Measurements from ENCODE around the gene SRPRB.
"Not testable (repeated sequence)": the region's sequence is repeated elsewhere in the genome, so short reads cannot be mapped to it uniquely, and the experiment has no call there.

The SRPRB gene

DNA sequence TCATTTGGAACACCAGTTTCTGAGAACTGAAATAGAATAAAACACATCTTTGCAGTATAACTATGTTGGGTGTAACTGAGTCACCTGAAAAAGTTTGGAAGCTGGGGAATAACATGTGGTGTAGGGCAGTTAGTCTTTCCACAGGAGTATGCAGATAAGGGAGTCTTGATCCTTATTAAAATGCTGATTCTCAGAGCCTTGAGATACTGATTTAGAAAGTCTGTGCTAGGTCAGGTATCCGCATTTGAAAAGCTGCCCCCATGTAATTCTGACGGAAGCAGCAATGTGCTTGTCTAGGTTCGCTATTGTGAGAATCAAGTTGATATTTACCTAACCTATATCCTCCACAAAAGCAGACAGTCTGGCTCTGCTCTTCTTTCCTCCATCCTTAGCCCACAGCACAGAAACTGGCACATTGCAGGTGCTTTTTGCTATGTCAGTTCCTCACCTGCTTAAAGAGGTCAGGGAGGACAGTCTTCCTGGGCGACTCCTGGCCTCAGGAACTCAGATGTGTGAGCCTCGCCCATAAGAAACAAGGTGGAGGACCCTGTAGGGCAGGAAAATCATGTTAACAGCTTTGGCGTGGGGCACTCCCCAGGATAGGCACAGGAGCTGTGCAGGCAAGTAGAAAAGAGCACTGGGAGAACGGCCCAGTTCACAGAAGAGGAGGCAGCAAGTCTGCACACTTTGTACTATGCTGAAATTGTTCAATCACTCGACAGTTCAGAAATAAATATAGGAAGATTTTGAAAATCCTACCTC, 27.6 kb upstream of the SRPRB start:
- no peak for DNase-seq (ENCODE audit: low read depth in 2 of 2)

DNA sequence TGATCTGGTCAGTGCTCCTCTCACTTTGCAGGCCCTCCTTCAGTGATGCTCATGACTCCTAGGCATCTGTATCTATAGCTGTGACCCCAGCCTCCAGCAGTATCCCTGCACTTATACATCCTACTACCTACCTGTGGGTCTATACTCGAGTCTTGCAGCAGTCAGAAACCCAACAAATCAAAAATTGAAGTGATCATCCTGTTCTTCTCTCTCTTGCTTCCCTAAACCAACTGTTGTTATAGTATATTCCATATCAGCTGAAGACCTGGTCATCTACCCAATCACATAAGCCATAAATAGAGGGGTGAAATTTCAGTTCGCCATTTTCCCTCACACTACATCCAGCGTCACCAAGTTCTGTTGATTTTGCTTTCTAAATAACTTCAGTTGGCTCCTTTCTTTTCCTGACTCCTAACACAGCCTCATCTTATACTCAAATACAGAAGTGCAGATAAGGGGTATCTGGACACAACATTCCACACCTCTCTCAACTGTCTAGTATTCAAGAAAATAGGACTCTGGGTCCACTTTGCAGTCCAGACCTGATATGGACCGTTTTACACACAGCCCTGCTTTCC, 25.9 kb upstream of the SRPRB start:
- DNase-seq (ENCODE audit: low read depth in 2 of 2), result no peak

DNA sequence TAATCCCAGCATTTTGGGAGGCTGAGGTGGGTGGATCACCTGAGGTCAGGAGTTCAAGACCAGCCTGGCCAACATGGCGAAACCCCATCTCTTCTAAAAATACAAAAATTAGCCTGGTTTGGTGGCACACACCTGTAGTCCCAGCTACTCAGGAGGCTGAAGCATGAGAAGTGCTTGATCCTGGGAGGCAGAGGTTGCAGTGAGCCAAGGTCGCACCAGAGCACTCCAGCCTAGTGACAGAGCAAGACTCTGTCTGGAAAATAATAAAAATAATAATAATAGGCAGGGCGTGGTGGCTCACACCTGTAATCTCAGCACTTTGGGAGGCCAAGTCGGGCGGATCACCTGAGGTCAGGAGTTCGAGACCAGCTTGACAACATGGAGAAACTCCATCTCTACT, 24.9 kb upstream of the SRPRB start:
- not testable (repeated sequence) for DNase-seq (ENCODE audit: low read depth in 2 of 2)

DNA sequence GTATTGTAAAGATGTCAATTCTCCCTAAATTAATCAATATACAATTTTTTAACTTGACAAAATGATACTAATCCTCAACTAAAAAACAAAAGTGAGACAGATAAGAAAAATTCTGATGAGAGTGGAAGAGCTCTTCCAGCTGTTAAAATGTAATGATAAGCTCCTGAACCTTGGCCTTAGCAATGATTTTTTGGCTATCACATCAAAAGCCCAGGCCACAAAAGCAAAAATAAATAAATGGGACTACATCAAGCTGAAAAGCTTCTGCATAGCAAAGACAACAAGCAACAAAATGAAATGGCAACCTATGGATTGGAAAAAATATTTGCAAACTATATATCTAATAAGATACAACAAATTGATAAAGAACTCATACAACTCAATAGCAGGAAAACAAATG, 24.0 kb upstream of the SRPRB start:
- no peak for DNase-seq (ENCODE audit: low read depth in 2 of 2)

DNA sequence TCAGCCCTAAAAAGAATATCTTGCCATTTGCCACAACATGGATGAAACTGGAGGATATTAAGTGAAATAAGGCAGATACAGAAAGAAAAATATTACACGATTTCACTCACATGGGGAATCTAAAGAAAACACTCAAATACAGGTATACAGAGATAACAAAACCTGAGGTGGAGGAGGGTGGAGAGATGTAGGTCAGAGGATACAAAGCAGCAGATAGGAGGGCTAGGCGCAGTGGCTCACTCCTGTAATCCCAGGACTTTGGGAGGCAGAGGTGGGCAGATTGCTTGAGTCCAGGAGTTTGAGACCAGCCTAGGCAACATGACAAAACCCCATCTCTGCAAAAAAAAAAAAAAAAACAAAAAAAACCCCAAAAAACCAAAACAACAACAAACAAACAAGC, 23.2 kb upstream of the SRPRB start:
- DNase-seq (ENCODE audit: low read depth in 2 of 2), result no peak

DNA sequence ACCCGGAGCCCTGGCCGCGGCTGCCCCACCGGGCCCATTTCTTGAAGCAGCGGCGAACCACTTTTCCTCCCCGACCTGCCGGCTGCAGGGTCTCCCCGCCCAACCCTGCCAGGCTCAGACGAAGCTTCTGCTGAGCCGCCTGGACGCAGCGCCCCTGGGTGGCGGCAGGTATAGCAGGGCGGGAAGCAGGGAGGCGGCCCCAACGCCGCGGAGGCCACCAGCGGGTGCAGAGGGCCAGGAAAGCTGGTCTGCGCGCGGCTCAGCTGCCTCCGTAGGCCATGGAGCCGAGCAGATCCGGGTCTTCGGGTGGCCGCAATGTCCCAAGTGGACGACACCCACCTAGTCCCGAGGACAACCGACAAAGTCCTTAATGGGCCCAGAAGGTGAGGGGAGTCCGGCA, 21.9 kb upstream of the SRPRB start:
- DNase-seq (ENCODE audit: low read depth in 2 of 2), result no peak

DNA sequence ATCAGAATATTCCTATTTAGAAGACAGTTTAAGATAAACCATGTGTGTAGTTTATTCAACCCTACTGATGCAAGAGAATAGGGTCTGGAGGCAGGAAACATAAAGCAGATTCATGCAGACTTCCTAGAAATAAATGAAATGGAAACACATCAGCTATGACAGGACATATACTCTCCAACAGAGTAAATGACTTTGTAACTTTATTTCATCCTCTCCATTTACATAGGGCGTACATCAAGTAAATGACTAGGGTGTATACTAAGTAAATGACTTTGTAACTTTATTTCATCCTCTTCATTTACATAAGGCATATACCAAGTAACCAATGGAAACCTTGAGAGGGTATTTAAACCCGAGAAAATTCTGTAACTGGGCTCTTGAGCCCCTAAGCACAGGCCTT, 17.6 kb upstream of the SRPRB start:
- DNase-seq (ENCODE audit: low read depth in 2 of 2), result no peak

DNA sequence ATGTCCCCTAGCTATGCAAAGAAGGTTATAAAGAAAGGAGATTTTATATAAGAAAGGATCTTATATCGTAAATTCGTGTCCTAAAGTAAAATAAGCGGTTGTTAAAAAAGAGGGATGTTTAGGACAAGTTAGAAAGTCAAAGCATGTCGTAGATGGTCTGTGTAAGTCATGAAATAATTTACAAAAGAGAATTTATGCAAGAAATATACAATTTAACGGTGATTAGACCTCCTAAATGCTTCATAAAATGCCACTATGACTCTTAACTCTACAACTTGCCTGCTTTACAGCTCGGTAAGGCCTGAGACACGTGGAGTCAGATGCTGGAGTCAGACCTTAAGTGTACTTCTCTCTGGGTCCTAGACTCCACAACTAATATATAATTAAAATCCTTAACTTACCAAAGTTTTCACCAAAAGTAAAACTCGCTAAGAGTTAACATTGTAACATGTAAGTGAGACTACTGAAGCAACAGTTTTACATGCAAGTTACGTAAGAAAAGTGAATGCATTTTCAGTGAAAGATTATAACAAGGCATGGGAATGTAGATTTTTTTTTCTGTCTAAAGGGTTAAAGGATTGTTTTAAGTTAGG, 13.3 kb upstream of the SRPRB start:
- no peak for DNase-seq (ENCODE audit: low read depth in 2 of 2)

DNA sequence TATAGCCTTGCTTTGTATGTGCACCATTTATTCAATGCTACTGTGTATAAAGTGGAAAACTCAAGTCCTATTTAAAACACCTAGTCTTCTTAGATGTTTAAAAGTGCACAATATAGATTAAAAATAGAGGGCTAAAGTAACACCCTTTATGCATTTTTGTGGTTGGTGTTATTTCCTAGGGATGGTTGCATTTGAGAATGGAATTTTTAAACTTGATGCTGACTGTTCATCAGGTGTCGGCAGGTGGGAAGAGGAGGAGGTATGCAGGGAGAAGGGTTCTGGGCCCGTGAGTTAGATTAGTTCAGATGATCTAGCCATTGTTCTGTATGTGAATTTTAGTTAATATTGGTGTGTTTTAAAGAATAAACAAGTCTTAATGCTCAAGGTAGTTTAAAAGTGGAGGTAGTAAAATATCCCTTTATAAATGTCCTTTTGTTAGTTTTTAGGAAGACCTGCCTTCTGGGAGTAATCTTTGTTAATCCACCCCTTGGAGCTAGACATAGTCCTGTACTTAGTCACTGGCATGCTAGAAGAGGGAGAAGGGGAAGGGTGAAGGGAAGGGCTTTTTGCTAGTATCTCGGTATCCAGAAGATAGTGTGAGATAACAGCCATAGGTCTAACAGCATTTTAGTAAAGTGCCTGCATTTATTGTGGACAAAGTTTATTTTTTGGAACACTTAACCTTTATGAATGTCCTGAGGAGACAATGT, 8.1 kb upstream of the SRPRB start:
- no peak for DNase-seq (ENCODE audit: low read depth in 2 of 2)

DNA sequence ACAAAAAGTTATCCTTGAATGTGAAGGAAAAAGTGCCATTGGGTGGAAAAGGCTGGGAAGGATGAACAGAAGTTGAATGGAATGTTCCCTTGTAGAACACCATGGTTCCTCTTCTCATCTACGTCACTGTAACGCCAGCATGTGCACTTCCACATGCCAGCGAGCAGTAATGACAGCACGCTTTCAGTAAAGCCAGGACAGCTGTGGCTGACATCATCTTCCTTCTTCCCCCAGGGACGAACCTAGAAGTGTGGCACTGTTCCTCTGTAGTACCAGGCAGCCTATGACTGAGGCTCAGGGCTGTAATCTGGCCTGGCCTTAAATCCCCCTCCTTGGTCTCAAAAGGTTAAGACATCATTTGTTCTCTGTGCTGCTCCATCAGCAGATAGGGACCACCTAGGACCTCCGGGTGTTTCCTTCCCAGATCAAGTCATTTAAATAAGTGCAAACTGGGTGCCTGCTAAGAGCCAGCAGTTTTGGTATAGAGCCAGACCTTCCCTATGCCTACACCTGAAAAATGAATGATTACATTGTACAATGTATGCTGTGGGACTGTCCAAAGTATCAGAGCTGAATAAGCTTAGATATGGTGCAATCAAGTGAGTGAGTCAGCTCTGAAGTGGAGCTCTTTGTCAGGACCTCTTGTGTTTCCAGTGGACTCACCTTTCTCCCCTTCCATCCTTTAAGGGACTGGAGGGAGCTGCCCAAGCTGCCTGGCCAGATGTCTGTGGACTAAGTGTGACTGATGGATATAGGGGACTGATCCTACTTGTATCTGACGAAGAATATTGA, 5.6 kb upstream of the SRPRB start:
- DNase-seq (ENCODE audit: low read depth in 2 of 2), result no peak

DNA sequence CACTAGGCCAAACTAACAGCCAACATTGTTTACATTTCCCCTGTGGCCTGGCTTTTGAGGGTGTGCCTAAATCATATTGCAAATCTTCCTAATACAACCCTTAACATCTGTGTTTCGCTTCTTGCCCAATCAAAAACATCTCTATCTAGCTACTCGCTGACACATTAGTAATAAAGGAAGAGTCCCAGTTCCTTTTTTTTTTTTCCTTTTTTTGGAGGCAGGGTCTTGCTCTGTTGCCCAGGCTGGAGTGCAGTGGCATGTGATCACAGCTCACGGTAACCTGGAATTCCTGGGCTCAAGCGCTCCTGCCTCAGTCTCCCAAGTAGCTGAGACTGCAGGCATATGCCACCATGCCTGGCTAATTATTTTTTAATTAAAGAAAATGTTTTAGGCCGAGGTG, 2.1 kb upstream of the SRPRB start:
- no peak for DNase-seq (ENCODE audit: low read depth in 2 of 2)

DNA sequence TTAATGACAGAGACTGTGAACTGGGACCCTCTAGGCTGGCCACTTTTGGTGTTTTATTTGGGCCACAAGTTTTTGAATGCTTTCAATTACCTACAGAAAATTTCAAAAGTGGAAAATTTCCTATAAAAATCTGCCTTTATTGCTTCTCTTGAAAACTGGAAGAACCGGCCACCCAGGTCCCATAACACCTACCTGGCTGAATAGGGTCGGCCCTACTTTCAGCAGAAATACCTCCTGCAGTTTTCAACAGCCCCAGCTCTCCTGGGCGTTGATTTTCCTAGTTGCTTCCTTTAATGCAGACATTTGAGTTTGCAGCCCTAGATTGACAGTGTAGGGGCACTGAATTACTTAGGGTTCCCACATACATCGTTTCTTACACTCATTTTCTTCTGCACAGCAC, 719 bp upstream of the SRPRB start:
- no peak for DNase-seq (ENCODE audit: low read depth in 2 of 2)

DNA sequence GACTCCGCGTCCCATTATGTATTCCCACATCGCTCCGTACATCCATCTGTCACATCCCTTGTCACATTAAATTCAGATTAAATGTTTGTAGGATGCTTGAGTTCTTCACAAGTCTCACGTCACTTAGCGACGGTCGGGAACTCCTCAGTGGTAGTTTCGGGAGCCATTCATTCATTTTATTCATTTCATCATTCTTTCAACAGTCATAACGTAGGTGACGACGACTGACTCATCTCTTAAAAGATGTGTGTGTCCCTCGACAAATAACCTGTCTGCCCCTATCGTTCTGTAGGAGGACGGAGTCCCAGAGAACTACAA, 272 bp upstream of the SRPRB start:
- no peak for DNase-seq (ENCODE audit: low read depth in 2 of 2)

DNA sequence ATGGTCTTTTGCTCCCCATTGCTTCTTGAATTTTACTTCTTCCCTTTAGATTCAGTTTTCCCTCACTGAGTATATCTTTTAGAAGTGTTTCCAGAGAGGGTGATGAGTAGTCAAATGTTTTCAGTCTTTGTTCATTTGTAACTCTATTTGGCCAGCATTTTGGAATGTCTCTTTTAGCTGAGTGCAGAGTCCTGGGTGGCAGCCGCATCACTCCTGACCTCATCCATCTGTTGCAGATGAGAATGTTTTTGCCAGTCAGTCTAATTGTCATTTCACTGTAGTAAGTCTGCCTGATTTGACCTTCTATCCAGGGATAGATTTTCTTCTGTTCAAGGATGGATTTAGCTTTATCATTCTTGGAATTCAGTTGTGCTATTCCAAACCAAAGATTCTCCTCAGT, 7.3 kb downstream of the SRPRB start:
- no peak for DNase-seq (ENCODE audit: low read depth in 2 of 2)

DNA sequence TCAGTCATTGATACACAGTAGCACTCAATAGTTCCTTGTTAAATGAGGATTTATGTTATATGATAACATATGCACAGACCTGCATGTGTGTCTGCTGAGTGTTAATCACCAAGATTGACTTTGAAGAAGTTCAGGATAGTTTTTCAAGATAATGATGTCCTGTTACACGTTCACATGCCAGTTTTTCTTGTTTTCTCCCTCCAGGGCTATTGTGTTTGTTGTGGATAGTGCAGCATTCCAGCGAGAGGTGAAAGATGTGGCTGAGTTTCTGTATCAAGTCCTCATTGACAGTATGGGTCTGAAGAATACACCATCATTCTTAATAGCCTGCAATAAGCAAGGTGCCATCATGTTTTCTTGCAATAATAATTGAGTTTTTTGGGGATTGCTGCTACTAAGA, 9.8 kb downstream of the SRPRB start:
- DNase-seq (ENCODE audit: low read depth in 2 of 2), result no peak

DNA sequence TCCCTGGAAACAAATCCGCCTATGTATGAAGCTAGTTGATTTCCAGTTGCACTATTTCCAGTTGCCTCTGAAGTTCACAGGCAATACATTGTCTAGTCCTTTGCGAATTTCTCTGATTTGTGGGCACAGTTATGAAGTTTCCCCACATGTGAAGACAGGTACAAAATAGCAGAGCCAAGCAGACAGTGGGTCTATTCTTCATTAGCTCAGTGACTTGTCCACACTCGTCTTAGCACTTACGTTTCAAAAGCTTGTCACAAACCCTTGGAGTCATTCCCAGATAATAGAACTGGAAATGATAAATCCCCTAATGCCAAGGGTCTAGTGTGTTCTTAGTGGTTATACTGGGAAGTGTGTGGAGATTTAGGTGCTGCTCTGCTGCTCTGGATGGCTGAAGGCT, 14.5 kb downstream of the SRPRB start:
- no peak for DNase-seq (ENCODE audit: low read depth in 2 of 2)

DNA sequence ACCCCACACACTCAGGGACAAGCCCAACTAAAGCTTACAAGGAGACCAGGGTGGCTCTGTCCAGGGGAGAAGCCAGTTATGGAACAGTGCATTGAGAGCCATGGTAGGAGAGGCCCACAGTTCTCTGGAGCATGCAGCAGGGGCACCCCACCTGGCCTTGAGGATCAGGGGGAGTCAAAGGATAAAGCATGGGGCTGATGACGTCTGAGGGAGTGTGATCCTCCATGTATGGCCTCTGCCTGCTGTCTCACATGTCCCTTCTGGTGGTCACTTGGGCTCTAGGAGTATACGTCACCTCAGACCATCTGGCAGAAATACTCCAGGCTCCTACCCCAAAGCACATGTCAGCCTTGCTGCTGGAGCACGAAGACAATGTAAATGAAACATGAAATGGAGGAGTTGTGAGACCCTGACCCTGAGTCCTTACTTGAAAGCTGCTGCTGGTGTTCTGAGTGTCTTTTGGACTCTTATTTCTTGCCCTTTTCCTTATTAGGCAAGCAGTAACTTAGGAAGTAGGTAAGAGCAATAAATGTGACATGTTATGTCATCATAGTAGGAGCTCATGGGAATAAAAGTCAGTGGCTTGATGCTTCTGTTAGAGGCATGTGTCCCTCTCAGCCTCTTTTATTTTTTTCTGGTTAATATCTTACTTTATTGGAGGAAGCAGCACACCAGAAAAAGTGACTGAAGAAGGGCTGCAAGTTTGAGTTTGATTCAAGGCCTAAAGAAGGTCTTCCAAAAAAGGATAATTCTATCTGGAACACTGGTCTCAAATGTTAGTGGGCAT, 15.5 kb downstream of the SRPRB start:
- DNase-seq (ENCODE audit: low read depth in 2 of 2), result no peak

DNA sequence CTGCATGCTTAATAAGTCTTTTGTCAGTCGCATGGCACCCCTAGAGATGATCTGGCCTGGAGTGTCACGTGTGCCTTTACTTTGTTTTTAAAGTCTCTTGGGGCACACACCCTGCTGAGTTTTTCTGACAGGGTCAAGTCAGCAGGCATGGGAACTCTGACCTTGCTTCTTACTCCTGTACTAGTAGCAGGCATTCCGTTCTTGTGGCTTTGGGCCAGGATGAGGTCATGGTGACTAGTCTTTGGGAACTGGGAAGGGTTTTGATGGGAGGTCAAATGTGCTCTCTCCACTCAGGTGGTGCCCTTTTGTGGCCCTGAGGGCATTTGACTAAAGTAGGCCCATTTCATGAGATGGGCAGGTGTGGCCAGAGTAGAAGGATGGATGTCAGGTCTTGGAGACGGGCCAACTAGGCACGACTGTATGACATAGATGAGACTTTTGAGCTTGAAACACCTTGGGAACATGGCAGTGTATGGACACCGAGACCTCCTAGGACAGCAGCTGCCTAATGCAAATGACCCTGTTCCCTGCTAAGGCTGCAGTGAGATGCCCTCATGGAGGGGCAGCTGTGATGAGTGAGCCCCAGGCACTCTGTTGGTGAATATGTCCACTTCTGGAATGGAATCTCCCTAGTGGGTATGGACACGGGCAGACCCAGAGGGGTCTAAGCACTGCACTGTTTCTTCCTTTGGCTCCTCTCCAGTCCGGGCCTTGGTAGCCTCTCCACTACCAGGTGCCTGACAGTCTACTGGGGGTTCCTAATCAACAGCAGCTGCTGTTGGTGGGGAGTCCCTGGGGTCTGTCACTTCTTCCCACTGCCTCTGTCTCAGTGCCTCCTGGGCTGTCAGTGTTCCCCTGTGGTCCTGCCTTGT, 16.4 kb downstream of the SRPRB start:
- DNase-seq (ENCODE audit: low read depth in 2 of 2), result no peak

DNA sequence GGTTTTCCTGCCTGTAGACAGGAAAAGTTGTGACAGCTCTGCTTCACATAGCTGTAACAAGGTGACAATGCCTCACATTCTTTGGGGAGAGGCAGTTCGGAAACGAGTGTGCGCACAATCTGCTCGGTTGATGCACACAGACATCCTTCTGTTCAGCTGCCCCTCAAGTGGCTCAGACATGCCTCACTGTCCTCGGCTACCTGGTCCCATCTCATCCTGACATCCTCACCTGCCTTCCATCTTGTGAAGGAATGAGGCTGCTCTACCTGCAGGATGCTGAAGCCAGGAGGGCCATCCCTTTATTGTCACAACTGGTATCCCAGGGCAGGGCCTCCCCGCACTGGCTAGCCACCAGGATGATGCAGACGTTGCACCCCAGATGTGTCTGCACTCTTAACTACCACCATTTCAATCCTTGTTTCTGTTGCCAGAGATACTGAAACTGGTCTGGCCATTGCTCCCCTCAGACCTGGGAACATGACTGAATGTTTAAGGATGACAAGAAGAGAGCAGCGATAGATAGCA, 19.4 kb downstream of the SRPRB start:
- no peak for DNase-seq (ENCODE audit: low read depth in 2 of 2)
